CD4-positive, alpha-beta T cell (primary cell): ENCODE results near the gene FSTL4. TPM values are rescaled to one million over a fixed set of nuclear protein-coding genes. Genes with fewer than 3 reads are reported as not detected.

Experiments used
- ATAC-seq: fragments of 200-7000 bp; cut with Tn5 transposase; one replicate; pipeline ENCODE4 v1.10.0; 2022; ENCODE audit warnings: mild to moderate bottlenecking; ENCODE audit not compliant: poor library complexity
- CTCF ChIA-PET: fragments of 350-600 bp; sonication (Branson Sonifier 250); formaldehyde crosslinking; loops from one replicate; lab custom pipeline; 2021; ENCODE audit warnings: antibody characterized with exemption, inconsistent platforms; lab: Charles Lee
- POLR2A ChIA-PET: fragments of 350-600 bp; sonication (Branson Sonifier 250); formaldehyde crosslinking; loops from one replicate; lab custom pipeline; 2021; ENCODE audit warnings: antibody characterized with exemption, inconsistent platforms; lab: Charles Lee
- DNase-seq, 14 experiments: peaks; one replicate each; pipeline ENCODE4 v3.0.0-alpha.2; 2013 to 2020; ENCODE audit warnings: mixed read lengths in 2 of 14
- H3K27ac ChIP-seq, 2 donors: one replicate each; pipeline versions ENCODE4 v1.5.1 to v1.7.0; 2013; ENCODE audit warnings: low read length in 2 of 2, low read depth in 1 of 2, mild to moderate bottlenecking in 1 of 2
- H3K27me3 ChIP-seq, 2 experiments: 1 replicate in 1 of 2; 2 replicates in 1 of 2; pipeline versions ENCODE4 v1.6.1 to v1.7.0; 2013; ENCODE audit warnings: low read length in 2 of 2, control low read depth in 1 of 2, mild to moderate bottlenecking in 1 of 2, moderate library complexity in 1 of 2; ENCODE audit not compliant: insufficient read depth in 2 of 2, control insufficient read depth in 1 of 2
- H3K36me3 ChIP-seq: one replicate; pipeline ENCODE4 v1.6.1; 2013; ENCODE audit warnings: low read length, control low read depth; ENCODE audit not compliant: insufficient read depth
- H3K4me1 ChIP-seq: one replicate; pipeline ENCODE4 v1.6.1; 2013; ENCODE audit warnings: low read length, control low read depth; ENCODE audit not compliant: insufficient read depth
- H3K4me3 ChIP-seq: one replicate; pipeline ENCODE4 v1.5.1; 2013; ENCODE audit warnings: mild to moderate bottlenecking, low read length, moderate library complexity
- H3K9me3 ChIP-seq, 2 experiments: 1 replicate in 1 of 2; 2 replicates in 1 of 2; pipeline versions ENCODE4 v1.6.1 to v1.7.0; 2013; ENCODE audit warnings: low read length in 2 of 2, mild to moderate bottlenecking in 2 of 2, control low read depth in 1 of 2, moderate library complexity in 1 of 2; ENCODE audit not compliant: control insufficient read depth in 1 of 2, insufficient read depth in 1 of 2
- H3K27ac Mint-ChIP-seq: one replicate; pipeline ENCODE4 v1.8.0; 2020; ENCODE audit warnings: mixed read lengths
- H3K27me3 Mint-ChIP-seq: one replicate; pipeline ENCODE4 v1.8.0; 2021; ENCODE audit warnings: mixed read lengths
- H3K36me3 Mint-ChIP-seq: one replicate; pipeline ENCODE4 v1.8.0; 2021; ENCODE audit warnings: low read depth, mixed read lengths
- H3K4me1 Mint-ChIP-seq: one replicate; pipeline ENCODE4 v1.8.0; 2021; ENCODE audit warnings: low read depth, mixed read lengths
- H3K4me3 Mint-ChIP-seq: one replicate; pipeline ENCODE4 v1.8.0; 2020; ENCODE audit warnings: mild to moderate bottlenecking, mixed read lengths
- H3K9me3 Mint-ChIP-seq: one replicate; pipeline ENCODE4 v1.8.0; 2020; ENCODE audit warnings: mixed read lengths
- CTCF ChIP-seq: fragments of 200-600 bp; IDR thresholded peaks from one replicate; pipeline ENCODE4 v1.8.0; 2022; ENCODE audit warnings: antibody characterized with exemption, mild to moderate bottlenecking
- intact Hi-C, 2 experiments: fragments of 100-400 bp; cut with DNase I in 1 of 2; cut with micrococcal nuclease in 1 of 2; formaldehyde crosslinking; loops; one replicate each; pipeline versions ENCODE4 v1.15.1 to v1.9.0; 2023 to 2025; cut with DNase I, micrococcal nuclease
- total RNA-seq, 174 experiments: library from RNA in 2 of 174; stranded (reverse) in 2 of 174; gene quantifications; one replicate each; pipeline ENCODE4 v1.2.3 and lab custom pipeline; 2021 to 2026

The FSTL4 gene
- total RNA-seq, 2 experiments from 2014 or later: not detected

GRCh38 chr5:133546500-133546899 lies 65.8 kb downstream of the FSTL4 start:
- intact Hi-C loops: no loop called here
- POLR2A ChIA-PET: no interaction called here
- no peak overlapping the region for H3K27ac ChIP-seq
- no peaks in the 10 kb centered on the region for H3K4me1 Mint-ChIP-seq
- H3K36me3 Mint-ChIP-seq: no peaks in the 10 kb centered on the region
- H3K27me3 ChIP-seq: peaks cover 0 to 16% of the 10 kb centered on the region in 2 experiments
- no peak for TF ChIP-seq CTCF
- H3K9me3 ChIP-seq: no peaks in the 10 kb centered on the region
- no peak overlapping the region for H3K4me3 ChIP-seq
- ATAC-seq: no peak
- no peak for DNase-seq
- CTCF ChIA-PET: no interaction called here
- H3K4me3 Mint-ChIP-seq: no peak overlapping the region
- no peaks in the 10 kb centered on the region for H3K4me1 ChIP-seq
- peaks cover 3% of the 10 kb centered on the region for H3K9me3 Mint-ChIP-seq
- H3K27ac Mint-ChIP-seq: no peak overlapping the region
- H3K36me3 ChIP-seq: no peaks in the 10 kb centered on the region
- peaks cover 63% of the 10 kb centered on the region for H3K27me3 Mint-ChIP-seq

GRCh38 chr5:133544346-133544745 lies 68.0 kb downstream of the FSTL4 start:
- no peak overlapping the region for H3K4me3 Mint-ChIP-seq
- no peak overlapping the region for H3K27ac Mint-ChIP-seq
- no peaks in the 10 kb centered on the region for H3K36me3 Mint-ChIP-seq
- H3K36me3 ChIP-seq: no peaks in the 10 kb centered on the region
- H3K4me3 ChIP-seq: no peak overlapping the region
- no peak for DNase-seq
- H3K9me3 Mint-ChIP-seq: peaks cover 3% of the 10 kb centered on the region
- H3K27ac ChIP-seq: no peak overlapping the region
- peaks cover 0 to 31% of the 10 kb centered on the region in 2 experiments for H3K27me3 ChIP-seq
- ChIA-PET POLR2A (no interaction called here), CTCF (no interaction called here)
- ATAC-seq: no peak
- H3K4me1 ChIP-seq: no peaks in the 10 kb centered on the region
- H3K9me3 ChIP-seq: no peaks in the 10 kb centered on the region
- no peak for TF ChIP-seq CTCF
- no peaks in the 10 kb centered on the region for H3K4me1 Mint-ChIP-seq
- intact Hi-C loops: no loop called here
- H3K27me3 Mint-ChIP-seq: peaks cover 67% of the 10 kb centered on the region

DNA sequence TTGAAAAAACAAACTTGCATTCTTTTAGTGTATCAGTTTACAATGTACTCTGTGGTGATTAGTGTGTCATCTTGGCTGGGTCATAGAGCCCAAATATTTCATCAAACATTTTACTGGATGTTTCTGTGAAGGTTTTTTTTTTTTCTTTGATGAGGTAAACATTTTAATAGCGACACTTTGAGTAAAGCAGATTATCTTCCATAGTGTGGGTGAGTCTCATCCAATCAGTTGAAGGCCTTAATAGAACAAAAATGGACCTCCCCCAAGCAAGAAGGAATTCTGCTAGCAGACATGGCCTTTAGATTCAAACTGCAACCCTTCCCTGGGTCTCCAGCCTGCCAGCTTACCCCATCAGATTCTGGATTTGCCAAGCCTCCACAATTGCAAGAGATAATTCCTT lies 72.5 kb downstream of the FSTL4 start:
- Histone ChIP-seq H3K36me3 (no peaks in the 10 kb centered on the region), H3K4me1 (no peaks in the 10 kb centered on the region), H3K4me3 (no peak overlapping the region), H3K9me3 (no peaks in the 10 kb centered on the region), H3K27ac (no peak overlapping the region), H3K27me3 (peaks cover 0 to 20% of the 10 kb centered on the region in 2 experiments)
- CTCF ChIA-PET: no interaction called here
- Mint-ChIP-seq H3K27ac (no peak overlapping the region), H3K9me3 (no peaks in the 10 kb centered on the region), H3K4me3 (no peak overlapping the region), H3K27me3 (peaks cover 46% of the 10 kb centered on the region), H3K4me1 (no peaks in the 10 kb centered on the region), H3K36me3 (no peaks in the 10 kb centered on the region)
- POLR2A ChIA-PET: no interaction called here
- ATAC-seq (no peak), DNase-seq (no peak)
- no peak for TF ChIP-seq CTCF
- intact Hi-C loops: no loop called here
